GM19455 (cell line): ENCODE data around the gene CCER1.

Experiments used
- ATAC-seq: cut with Tn5 transposase; IDR thresholded peaks from one replicate; pipeline ENCODE4 v1.9.1; 2021; ENCODE audit not compliant: unreplicated experiment

CCER1 gene

DNA sequence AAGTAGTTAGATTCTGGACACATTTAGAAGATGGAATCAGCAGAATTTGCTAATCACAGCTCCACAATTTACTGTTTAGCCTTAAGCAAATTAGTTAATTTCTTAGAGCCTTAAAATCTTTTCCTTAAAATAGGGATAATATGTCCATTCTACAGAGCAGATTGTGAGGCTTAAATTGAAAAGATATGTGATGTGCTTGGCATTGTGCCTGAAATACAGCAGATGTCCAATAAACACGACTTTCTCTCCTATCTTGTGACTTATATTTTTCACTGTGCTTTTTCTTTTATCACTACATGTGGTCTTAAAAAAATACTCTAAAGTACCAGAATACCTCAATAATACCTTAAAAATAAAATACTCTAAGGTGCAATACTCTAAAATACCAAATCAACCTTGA lies 30.6 kb downstream of the CCER1 start:
- no peak for ATAC-seq

- ATAC-seq: no peak
Measured at GRCh38 chr12:90922145-90922627, 32.8 kb downstream of the CCER1 start.

DNA sequence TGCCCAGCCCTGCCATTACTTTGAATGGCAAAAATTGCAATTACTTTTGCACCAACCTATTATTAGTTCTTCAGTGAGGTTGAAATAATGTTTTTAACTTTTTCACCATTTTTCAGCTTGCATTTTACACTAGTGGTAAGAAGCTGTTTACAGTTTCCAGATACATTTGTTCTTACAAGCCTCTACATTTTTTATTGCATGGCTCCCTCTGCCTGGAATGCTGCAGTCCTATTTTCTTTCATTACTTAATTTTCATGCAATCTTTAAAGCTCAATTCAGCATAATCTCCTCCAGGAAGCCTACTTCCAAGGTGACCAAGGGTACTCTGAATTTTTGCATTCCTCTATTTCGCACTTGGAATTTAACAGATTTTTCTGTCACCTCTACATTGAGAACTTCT lies 33.4 kb downstream of the CCER1 start:
- no peak for ATAC-seq

GRCh38 chr12:90920222-90920621 lies 34.8 kb downstream of the CCER1 start:
- ATAC-seq: no peak

- ATAC-seq: no peak
Measured at GRCh38 chr12:90917431-90917830, 37.5 kb downstream of the CCER1 start.

DNA sequence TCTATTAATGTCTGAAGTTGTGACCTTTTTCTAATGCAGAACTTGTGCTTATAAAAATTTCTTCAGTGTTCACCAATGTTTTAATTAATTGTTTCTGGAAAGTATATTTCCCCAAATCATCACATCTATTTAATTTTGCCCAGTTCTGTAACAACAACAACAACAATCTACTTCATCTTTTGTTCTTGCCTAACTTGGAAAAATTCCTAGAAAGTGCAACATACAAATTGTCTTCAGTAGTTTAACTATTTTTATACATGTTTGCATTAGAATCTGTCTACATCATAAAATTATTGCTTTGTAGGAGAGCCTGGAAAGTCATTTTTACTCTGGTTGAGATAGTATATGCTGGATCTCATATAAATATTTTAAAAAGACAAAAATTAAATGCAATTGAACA lies 38.5 kb downstream of the CCER1 start:
- ATAC-seq: no peak

DNA sequence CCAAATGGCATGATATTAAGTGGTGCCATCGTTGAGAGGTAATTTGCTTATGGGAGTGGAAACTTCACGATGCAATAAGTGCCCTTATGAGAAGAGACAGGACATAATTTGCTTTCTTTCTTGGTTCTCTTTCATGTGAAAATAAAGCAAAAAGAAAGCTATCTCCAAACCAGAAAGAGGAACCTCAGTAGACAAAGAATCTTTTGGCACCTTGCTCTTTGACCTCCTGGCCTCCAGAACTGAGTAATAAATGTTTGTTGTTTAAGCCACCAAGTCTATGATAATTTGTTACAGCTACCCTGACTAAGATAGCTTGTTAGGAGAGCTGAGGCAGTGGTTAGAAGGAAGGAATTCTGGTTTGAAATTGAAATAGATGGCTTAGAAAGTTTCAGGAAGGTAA lies 39.6 kb downstream of the CCER1 start:
- ATAC-seq: no peak

GRCh38 chr12:90910958-90911357 lies 44.0 kb downstream of the CCER1 start:
- no peak for ATAC-seq

GRCh38 chr12:90909069-90909770 lies 45.8 kb downstream of the CCER1 start:
- no peak for ATAC-seq

GRCh38 chr12:90908465-90908864 lies 46.5 kb downstream of the CCER1 start:
- no peak for ATAC-seq

DNA sequence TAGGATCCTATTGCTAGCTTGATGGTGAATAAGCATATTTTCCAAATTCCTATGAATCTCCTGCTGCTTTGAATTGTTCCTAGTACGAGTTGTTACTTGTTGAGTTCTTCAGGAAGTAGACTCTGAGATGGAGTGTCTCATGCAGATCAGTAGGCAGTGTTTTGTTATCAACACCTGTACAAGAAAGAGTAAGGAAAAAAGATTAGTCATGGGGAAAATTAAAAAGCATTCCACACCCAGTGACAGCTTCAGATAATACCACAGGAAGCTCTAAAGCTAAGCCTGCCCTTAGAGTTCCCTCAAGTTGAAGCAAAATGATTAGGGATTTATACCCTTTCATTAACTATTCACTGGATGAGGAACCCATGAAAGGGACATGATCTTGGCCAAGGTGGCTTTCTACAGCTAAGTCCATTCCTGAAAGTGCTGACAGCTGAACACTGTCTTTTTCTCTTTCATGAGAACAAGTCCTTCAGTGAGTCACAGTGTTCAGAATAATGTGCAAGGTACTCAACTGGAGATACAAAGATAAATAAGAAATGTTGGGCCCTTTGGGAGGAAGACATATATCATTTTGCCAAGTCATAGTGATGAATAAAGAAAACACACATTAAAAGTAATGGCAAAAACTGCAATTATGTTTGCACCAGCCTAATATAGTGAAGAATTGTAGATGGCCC lies 49.1 kb downstream of the CCER1 start:
- no peak for ATAC-seq

GRCh38 chr12:90902596-90902995 lies 52.4 kb downstream of the CCER1 start:
- ATAC-seq: no peak
